B cell (primary cell): ENCODE results near the gene CEP131. TPM values are rescaled to one million over a fixed set of nuclear protein-coding genes. Genes with fewer than 3 reads are reported as not detected.

Experiments used
- ATAC-seq: fragments of 200-7000 bp; cut with Tn5 transposase; one replicate; pipeline ENCODE4 v1.10.0; 2021; ENCODE audit warnings: low read depth, mild to moderate bottlenecking, moderate number of reproducible peaks, moderate library complexity
- CTCF ChIA-PET: fragments of 350-600 bp; sonication (Branson Sonifier 250); formaldehyde crosslinking; loops from one replicate; lab custom pipeline; 2021; ENCODE audit warnings: antibody characterized with exemption, inconsistent platforms; lab: Charles Lee
- POLR2A ChIA-PET: fragments of 350-600 bp; sonication (Branson Sonifier 250); formaldehyde crosslinking; loops from one replicate; lab custom pipeline; 2021; ENCODE audit warnings: antibody characterized with exemption; lab: Charles Lee
- DNase-seq: peaks from one replicate; pipeline ENCODE4 v3.0.0; 2013
- H2AFZ ChIP-seq: 2 replicates; pipeline ENCODE4 v1.6.1; 2012; ENCODE audit warnings: mild to moderate bottlenecking, low read depth, low read length; ENCODE audit not compliant: insufficient read depth, poor library complexity, severe bottlenecking
- H3K27ac ChIP-seq, 2 donors: 1 replicate in 1 of 2; 2 replicates in 1 of 2; pipeline ENCODE4 v1.5.1; 2012 to 2013; ENCODE audit warnings: low read length in 2 of 2, mild to moderate bottlenecking in 2 of 2, moderate library complexity in 1 of 2
- H3K27me3 ChIP-seq, 4 experiments: fragments of 200-600 bp in 1 of 4; sonication (generic) in 1 of 4; replicated peaks in 1 of 4; 1 replicate in 2 of 4; 2 replicates in 2 of 4; pipeline versions ENCODE4 v1.6.1 to v1.7.0; 2013 to 2016; ENCODE audit warnings: low read length in 3 of 4, mild to moderate bottlenecking in 2 of 4, mixed read lengths in 1 of 4, moderate library complexity in 1 of 4; ENCODE audit not compliant: insufficient read depth in 4 of 4, control insufficient read depth in 3 of 4; ENCODE audit errors: control extremely low read depth in 1 of 4
- H3K36me3 ChIP-seq, 2 experiments: replicated peaks in 1 of 2; 1 replicate in 1 of 2; 2 replicates in 1 of 2; pipeline versions ENCODE4 v1.6.1 to v1.7.1; 2013; ENCODE audit warnings: low read length in 1 of 2; ENCODE audit not compliant: insufficient read depth in 2 of 2, control insufficient read depth in 1 of 2; ENCODE audit errors: control extremely low read depth in 1 of 2, extremely low read depth in 1 of 2
- H3K4me1 ChIP-seq, 2 donors: fragments of 200-600 bp in 1 of 2; sonication (generic) in 1 of 2; 1 replicate in 1 of 2; 2 replicates in 1 of 2; pipeline versions ENCODE4 v1.5.1 to v1.6.1; 2013 to 2017; ENCODE audit warnings: low read length in 2 of 2; ENCODE audit not compliant: control insufficient read depth in 2 of 2, insufficient read depth in 2 of 2
- H3K4me2 ChIP-seq: replicated peaks from 2 replicates; pipeline ENCODE3; 2012; ENCODE audit warnings: mild to moderate bottlenecking, low read depth, low read length; ENCODE audit not compliant: poor library complexity, severe bottlenecking
- H3K4me3 ChIP-seq, 5 experiments: fragments of 200-600 bp in 1 of 5; sonication (generic) in 1 of 5; 1 replicate in 3 of 5; 2 replicates in 2 of 5; pipeline versions ENCODE4 v1.5.1 to v1.7.0; 2011 to 2016; ENCODE audit warnings: low read length in 4 of 5, mild to moderate bottlenecking in 4 of 5, low read depth in 2 of 5, control low read depth in 1 of 5, moderate library complexity in 1 of 5; ENCODE audit not compliant: insufficient read depth in 1 of 5; ENCODE audit errors: control extremely low read depth in 1 of 5, extremely low read depth in 1 of 5
- H3K79me2 ChIP-seq: fragments of 200-600 bp; sonication (generic); one replicate; pipeline ENCODE4 v1.6.0; 2016; ENCODE audit warnings: low read length; ENCODE audit not compliant: control insufficient read depth, insufficient read depth
- H3K9ac ChIP-seq: fragments of 200-600 bp; sonication (generic); 2 replicates; pipeline ENCODE4 v1.6.1; 2017; ENCODE audit warnings: mild to moderate bottlenecking, low read length, moderate library complexity
- H3K9me3 ChIP-seq, 3 donors: one replicate each; pipeline versions ENCODE4 v1.6.1 to v1.7.1; 2013; ENCODE audit warnings: low read length in 2 of 3; ENCODE audit not compliant: control insufficient read depth in 2 of 3, insufficient read depth in 1 of 3; ENCODE audit errors: control extremely low read depth in 1 of 3
- H4K20me1 ChIP-seq: 2 replicates; pipeline ENCODE4 v1.6.0; 2012; ENCODE audit warnings: mild to moderate bottlenecking, low read length; ENCODE audit not compliant: insufficient read depth, control insufficient read depth, poor library complexity, severe bottlenecking
- H3K27ac Mint-ChIP-seq: one replicate; pipeline ENCODE4 v1.8.0; 2021; ENCODE audit warnings: mixed read lengths
- H3K27me3 Mint-ChIP-seq: one replicate; pipeline ENCODE4 v1.8.0; 2021; ENCODE audit warnings: mixed read lengths
- H3K4me1 Mint-ChIP-seq: one replicate; pipeline ENCODE4 v1.8.0; 2021; ENCODE audit warnings: mixed read lengths
- H3K4me3 Mint-ChIP-seq: one replicate; pipeline ENCODE4 v1.8.0; 2021; ENCODE audit warnings: mixed read lengths
- H3K9me3 Mint-ChIP-seq: one replicate; pipeline ENCODE4 v1.8.0; 2022; ENCODE audit warnings: mixed read lengths; ENCODE audit not compliant: insufficient read depth
- CTCF ChIP-seq: fragments of 200-600 bp; IDR thresholded peaks from one replicate; pipeline ENCODE4 v1.8.0; 2022; ENCODE audit warnings: antibody characterized with exemption, mild to moderate bottlenecking
- EZH2 ChIP-seq: IDR thresholded peaks from 2 replicates; pipeline ENCODE4 v1.6.1; 2012; ENCODE audit warnings: borderline replicate concordance, low read depth, mild to moderate bottlenecking, moderate library complexity, low read length; ENCODE audit not compliant: insufficient read depth, poor library complexity, severe bottlenecking
- WGBS: methylation state at CpG from one replicate; pipeline ENCODE4 v1.1.5; 2013; ENCODE audit warnings: missing lambda C conversion rate; ENCODE audit not compliant: insufficient coverage; 5-methylcytosine and 5-hydroxymethylcytosine counted together
- intact Hi-C: fragments of 100-400 bp; cut with micrococcal nuclease; formaldehyde crosslinking; loops from one replicate; pipeline ENCODE4 v1.10.0; 2022
- polyA plus RNA-seq: library from polyadenylated mRNA; depleted of rRNA; stranded (reverse); fragments of >200 nt; gene quantifications from 2 replicates; pipeline ENCODE4 v1.2.3, GENCODE V29; 2012
- total RNA-seq, 2 donors: library from RNA; stranded (reverse); fragments of 120-200 nt in 1 of 2; gene quantifications; 1 replicate in 1 of 2; 2 replicates in 1 of 2; pipeline versions ENCODE4 v1.2.3 to v1.2.4, GENCODE V29; 2013 to 2022

CEP131 gene
- total and polyA plus RNA-seq, 2 donors (not counting 1 experiment from before 2014, with no cell fraction given) = 18.8 to 25.5 TPM

GRCh38 chr17:81193051-81193410, 29.7 kb downstream of the CEP131 start:
- H3K27me3 ChIP-seq = no peaks in the 10 kb centered on the region
- peaks cover 0 to 11% of the 10 kb centered on the region in 2 experiments for H3K36me3 ChIP-seq
- H3K4me3 Mint-ChIP-seq = no peak overlapping the region
- no peaks in the 10 kb centered on the region for H3K9me3 ChIP-seq
- no peaks in the 10 kb centered on the region for H3K4me1 Mint-ChIP-seq
- no peak overlapping the region for H2AFZ ChIP-seq
- H4K20me1 ChIP-seq = no peaks in the 10 kb centered on the region
- H3K27ac ChIP-seq = no peak overlapping the region
- H3K27ac Mint-ChIP-seq = no peak overlapping the region
- no peak for DNase-seq
- CTCF ChIA-PET = no interaction called here
- ATAC-seq = no peak
- intact Hi-C loops = no loop called here
- no peaks in the 10 kb centered on the region for H3K9me3 Mint-ChIP-seq
- no peak overlapping the region for H3K9ac ChIP-seq
- no peak overlapping the region for H3K4me3 ChIP-seq
- TF ChIP-seq CTCF = no peak
- TF ChIP-seq EZH2 = no peak
- H3K4me2 ChIP-seq = no peak overlapping the region
- WGBS = 96% methylated on average over 17 of the region's 17 CpGs
- H3K79me2 ChIP-seq = no peaks in the 10 kb centered on the region
- no peaks in the 10 kb centered on the region for H3K27me3 Mint-ChIP-seq
- POLR2A ChIA-PET = no interaction called here
- no peaks in the 10 kb centered on the region for H3K4me1 ChIP-seq

DNA sequence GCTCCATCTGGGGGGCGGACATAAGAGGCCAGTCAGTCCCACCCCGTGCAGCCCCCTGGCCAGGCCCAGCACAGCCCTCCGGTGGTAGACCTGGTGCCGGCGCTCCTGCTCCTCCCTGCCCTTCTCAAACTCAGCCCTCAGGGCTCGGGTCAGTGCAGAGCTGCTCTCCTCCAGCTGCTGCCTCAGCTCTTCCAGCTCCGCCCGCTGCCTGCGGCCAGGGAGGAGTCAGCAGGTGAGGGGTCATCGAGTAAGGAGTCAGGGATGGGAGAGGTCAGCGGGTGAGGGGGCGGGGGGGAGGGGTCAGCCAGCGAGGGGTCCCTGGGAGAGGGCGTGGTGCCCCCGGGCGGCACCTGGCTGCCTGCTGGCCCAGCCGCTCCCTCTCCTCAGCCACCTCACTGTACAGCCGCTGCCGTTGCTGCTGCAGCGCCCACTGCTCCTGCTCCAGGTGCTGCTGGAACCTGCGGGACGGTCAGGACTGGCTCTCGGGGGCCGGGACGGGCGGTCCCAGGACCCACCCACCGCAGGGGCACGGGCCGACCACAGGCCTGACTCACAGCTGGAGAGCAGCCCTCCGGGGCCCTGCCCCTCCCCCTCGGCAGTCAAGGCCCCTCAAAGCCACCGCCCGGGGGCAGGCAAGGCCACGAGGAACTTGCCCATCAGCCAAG, 30.2 kb downstream of the CEP131 start:
- no peaks in the 10 kb centered on the region for H3K4me1 Mint-ChIP-seq
- H3K36me3 ChIP-seq = peaks cover 0 to 11% of the 10 kb centered on the region in 2 experiments

More for the DNA sequence above, 30.2 kb downstream of the CEP131 start:
- intact Hi-C loops = no loop called here
- Mint-ChIP-seq H3K4me3 (no peak overlapping the region), H3K9me3 (no peaks in the 10 kb centered on the region), H3K27ac (no peak overlapping the region), H3K27me3 (no peaks in the 10 kb centered on the region)
- H3K4me1 ChIP-seq = no peaks in the 10 kb centered on the region
- H3K9ac ChIP-seq = no peak overlapping the region
- ATAC-seq (no peak), DNase-seq (no peak)
- CTCF ChIA-PET = no interaction called here
- no peak overlapping the region for H3K4me3 ChIP-seq
- H2AFZ ChIP-seq = no peak overlapping the region
- H3K27me3 ChIP-seq = no peaks in the 10 kb centered on the region
- H4K20me1 ChIP-seq = no peaks in the 10 kb centered on the region
- POLR2A ChIA-PET = interaction anchor here (0.6 kb wide), 1 partner anchor 320 kb away, joined by 4 read pairs; the partner anchor contains the start of gene ACTG1
- H3K79me2 ChIP-seq = no peaks in the 10 kb centered on the region
- H3K4me2 ChIP-seq = no peak overlapping the region
- H3K9me3 ChIP-seq = no peaks in the 10 kb centered on the region
- H3K27ac ChIP-seq = no peak overlapping the region
- 94% methylated on average over 30 of the region's 34 CpGs for WGBS
- TF ChIP-seq CTCF = no peak
- no peak for TF ChIP-seq EZH2
